Stimulated activated CD8-positive, alpha-beta memory T cell treated with anti-CD3 and anti-CD28 coated beads, Interleukin-4, amount 100 ng/mL, for 48 hours (primary cell): ENCODE measurements around the gene CCDC12.
"Not testable (repeated sequence)": the region's sequence is repeated elsewhere in the genome, so short reads cannot be mapped to it uniquely, and the experiment has no call there.

Experiments
- DNase-seq: peaks from one replicate; pipeline ENCODE4 v3.0.0-alpha.2; 2020

The CCDC12 gene

DNA sequence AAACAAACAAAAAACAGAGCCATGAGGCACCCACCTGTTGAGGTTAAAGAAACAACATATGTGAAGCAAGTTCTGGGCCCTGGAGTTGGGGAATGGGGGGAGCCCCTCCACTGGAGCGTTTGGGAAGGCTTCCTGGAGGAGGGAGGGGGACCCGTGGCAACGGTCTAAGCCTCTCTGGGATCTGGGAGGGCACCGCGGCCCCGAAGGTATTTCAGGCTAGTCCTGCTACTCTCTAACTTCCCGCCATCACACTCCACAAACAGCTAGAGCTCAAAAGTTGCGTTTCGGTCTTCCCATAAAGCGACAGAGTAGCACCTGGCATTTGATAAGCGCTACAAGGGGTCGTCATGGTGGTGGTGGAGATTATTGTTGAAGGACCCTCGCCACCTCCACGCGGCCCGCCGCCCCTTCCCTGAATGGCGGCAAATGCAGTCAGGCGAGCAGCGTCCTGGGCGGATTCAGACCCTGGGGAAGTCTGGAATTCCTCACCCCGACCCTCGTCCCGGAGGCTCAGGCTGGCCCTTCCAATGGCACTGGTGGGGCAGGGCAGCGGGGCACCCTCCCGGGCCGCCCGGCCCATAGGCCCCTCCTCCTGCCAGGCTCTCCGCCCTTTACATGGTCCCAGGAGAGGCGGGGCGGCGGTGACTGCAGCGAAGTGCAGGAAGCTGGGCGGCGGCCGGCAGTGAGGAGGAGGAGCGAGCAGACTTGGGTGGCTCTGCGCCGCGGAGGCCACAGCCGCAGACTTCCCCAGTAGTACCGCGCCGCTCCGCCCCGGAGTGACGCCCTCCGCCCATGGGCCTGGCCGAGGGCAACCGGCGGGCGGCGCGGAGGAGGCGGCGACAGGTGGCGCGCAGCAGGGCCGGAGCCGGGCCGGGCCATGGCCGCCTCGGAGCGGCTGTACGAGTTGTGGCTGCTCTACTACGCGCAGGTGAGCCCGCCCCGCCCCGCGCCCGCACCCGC is 2.7 kb upstream of the CCDC12 start, which contains the start of gene NBEAL2:
Gene NBEAL2, plus strand, starts transcription at position 682 of the 960 bp plus-strand sequence. Its CDS starts 196 bp downstream, at position 878.
- DNase-seq = peak; percentile 97

GRCh38 chr3:46978381-46978780 is 1.8 kb upstream of the CCDC12 start:
- no peak for DNase-seq

GRCh38 chr3:46977811-46978195 is 1.3 kb upstream of the CCDC12 start:
- no peak for DNase-seq

DNA sequence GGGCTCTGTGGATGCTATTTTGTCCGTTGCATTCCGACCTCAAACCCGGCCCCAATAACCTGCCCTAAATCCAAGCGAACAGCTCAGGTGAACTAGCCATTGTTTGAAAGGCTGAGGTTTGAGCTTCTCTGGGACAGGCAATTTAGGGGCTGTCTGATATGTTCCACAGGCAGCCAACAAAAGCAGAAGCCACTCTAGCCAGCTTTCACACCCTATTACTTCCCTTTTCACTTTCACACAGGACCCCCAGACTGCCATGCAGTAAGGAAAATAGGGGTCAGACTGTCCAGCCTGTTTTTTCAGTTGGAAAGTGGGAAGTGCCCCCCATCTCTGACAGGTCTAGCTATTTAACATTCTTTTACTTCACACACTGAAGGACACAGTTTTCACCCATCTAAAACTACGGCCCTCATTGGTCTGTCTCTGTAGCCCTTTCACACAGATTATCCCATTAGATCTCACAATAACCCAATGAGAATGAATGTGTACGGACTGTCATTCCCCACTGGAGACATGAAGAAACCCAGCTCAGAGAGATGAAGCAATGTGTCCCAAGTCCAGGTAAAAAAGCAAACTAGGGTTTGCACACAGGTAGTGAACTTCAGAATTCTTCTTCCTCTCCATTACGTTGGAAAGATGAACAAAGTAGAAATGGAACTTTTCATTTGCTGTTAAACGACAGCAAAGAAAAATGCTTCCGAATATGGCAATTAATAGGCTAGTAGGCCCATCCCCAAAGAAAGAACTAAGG is 1.9 kb downstream of the CCDC12 start:
- DNase-seq = no peak

GRCh38 chr3:46972396-46972795 is 4.1 kb downstream of the CCDC12 start:
- no peak for DNase-seq

DNA sequence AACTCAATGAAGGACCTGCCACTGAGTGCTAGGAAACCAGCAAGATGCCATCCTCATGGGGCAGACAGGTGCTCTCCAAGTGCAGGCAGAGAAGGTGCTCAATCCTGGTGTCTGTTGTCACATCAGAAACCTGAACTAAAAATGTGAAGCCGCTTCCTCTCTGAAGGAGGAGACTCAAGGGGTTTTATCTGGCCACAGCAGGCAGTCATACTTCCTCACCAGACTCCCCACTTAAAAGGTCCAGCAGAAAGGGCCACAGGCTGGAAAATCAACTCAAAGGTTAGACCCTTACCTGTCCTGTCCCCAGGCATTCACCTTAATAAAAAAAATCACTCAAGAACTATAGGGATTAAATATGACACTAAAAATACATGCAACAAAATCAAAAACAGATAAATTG is 4.8 kb downstream of the CCDC12 start:
- no peak for DNase-seq

GRCh38 chr3:46971151-46971550 is 5.4 kb downstream of the CCDC12 start:
- DNase-seq = no peak

GRCh38 chr3:46970391-46971091 is 6.0 kb downstream of the CCDC12 start:
- no peak for DNase-seq

DNA sequence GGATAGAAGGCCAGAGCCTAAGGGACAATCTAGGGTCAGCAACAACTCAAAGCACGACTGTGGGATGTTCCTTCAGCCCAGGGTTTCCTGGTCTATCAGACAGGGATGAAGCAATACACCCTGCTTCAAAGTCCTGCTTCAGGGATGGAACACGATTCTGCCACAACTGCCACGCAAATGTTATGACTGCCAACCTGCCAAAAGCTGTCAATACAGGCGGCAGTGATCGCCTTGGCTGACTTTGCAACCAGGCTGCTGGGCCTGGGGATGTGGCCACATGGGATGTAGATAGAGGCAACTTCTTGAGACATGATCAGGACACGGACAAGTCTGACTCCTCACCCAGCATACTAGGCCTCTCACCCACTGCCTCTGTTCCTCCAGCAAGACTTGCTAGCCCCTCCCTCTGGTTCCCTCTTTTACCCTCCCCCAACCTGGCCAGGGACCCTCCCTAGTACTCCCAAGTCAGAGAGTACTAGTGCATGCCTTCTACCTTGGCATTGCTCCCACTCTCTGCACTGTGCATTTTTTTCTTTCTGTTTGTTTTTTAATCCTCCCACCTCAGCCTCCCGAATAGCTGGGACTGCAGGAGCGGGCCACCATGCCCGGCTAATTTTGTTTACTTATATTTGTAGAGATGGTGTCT is 7.6 kb downstream of the CCDC12 start:
- no peak for DNase-seq

DNA sequence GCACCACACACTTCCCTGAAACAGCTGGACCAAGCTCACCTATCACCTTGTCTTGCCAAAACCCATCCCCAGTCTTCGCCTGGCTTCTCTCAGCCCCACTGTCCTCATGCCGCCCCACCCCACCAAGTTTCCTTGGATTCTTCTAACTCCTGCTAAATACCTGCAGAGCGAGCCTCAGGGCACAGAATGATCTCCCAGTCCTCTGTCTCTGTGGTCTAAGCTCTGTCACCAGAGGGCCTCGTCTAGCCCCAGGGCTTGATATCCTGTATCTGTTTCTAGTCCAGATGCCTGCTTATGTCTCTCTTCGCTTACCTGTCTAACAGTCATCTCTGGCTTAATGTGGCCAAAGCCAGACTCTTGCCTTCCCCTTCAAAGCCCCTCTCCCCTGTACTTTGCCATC is 9.7 kb downstream of the CCDC12 start:
- no peak for DNase-seq

DNA sequence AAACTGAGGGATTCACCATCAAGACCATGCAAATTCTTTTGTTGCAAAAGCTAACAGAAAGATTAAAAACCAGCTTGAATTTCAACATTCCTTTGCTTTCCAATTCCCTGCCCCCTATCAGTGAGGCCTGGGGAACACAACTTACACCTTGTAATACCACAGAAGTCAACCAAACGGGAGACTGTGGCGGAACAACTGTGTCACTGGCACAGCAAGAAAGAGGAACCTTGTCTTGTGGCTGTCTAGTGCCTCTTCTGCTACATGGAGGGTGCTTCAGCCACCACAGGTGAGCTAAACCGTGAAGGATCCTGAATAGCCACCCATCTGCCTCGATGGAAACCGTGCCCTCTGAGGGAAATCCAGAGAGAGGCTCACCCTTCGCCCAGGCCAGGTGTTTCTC is 11.4 kb downstream of the CCDC12 start:
- no peak for DNase-seq

GRCh38 chr3:46964038-46964590 is 12.4 kb downstream of the CCDC12 start:
- not testable (repeated sequence) for DNase-seq

GRCh38 chr3:46962990-46963389 is 13.6 kb downstream of the CCDC12 start:
- DNase-seq = no peak

- no peak for DNase-seq
Measured at GRCh38 chr3:46962427-46962826, 14.1 kb downstream of the CCDC12 start.

DNA sequence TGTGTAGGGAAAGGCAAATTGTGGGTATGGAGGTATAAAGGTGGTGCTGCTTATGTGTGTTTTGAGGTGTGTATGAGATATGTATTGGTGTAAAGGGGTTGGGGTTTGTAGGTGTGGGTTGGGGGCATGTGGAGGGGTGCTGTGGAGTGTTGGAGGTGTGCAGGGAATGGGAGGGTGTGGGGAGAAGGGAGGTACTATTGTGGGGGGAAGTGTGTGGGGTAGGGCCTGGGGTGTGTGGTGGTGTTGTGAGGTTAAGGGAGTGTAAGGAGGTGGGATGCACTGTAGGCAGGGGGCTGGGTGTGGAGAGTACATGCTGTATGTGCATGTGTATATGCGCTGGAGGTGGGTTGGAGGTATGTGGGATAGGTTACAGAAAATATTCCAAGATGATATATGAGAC is 15.7 kb downstream of the CCDC12 start:
- no peak for DNase-seq

DNA sequence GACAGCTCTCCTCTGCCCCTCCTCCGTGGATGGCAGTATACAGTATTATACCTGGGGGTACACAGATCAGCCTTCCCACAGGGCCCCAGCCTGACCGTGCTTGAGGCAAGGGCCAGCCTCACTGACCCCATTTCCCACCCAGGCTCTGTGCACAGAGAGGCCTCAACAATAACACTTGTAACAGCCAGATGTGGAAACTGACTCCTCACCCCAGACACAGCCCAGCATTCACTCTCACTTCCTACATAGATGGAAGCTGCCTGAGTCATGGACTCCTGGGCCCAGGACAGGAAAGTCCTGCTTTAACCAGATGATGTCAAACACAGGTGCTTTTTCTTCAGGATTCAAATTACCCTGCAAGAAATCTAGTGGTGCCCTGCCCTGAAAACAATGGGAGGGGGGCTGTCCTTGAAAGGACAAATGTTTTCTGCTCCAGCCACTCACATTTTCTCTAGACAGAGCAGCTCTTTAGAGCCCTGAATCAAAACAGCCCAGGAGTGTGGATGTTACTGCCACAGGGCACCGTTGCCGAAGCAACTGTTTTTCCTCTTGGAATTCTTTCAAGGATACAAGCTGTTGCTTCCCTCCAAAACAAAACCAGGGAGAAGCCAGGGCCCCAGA is 16.4 kb downstream of the CCDC12 start:
- DNase-seq = no peak

DNA sequence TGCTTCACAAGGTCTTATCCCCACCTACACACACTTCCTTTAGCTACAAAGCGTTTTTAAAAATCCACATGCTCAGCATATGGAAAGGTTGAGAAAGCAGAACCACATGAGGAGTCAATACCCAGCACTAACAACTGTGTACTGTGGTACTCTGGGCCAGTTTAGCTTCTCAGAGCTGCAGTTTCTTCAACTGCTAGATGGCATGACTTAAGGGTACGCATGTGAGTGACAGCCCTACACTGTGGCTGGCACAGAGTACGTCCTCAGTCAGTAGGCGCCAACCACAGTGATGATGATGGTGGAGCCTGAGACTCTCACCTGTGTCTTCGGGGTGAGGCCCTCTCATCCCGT is 17.4 kb downstream of the CCDC12 start:
- peak; percentile 69 for DNase-seq

GRCh38 chr3:46958467-46959160 is 17.9 kb downstream of the CCDC12 start:
- no peak for DNase-seq

DNA sequence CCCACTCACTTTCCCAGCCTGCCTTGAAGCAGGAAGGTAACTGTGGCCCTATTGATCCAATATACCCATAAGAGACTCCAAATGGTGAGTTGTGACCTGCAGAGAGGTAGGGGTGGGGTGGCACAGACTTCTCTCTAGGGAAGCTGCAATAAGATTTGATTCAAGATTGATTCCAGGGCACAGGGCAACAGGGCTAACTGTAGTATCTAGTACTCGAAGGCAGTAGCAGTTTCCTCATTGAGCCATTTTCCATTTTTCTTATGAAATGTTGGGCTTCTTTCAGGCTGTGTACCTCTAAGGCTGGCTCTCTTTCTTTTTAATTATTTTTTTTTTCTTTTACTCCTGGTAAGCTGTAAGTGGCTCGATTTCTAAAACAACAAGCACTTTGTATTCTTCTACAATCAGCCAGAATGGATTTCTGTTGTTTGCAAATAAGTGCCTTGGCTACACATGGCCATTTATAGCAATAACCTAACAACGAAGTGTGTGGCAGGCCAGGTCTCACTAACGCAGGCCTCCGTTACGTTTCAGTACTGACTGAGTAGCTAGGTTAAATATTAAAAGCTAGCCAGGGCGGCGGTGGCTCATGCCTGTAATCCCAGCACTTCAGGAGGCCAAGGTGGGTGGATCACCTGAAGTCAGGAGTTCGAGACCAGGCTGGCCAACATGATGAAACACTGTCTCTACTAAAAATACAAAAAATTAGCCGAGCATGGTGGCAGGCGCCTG is 19.3 kb downstream of the CCDC12 start:
- no peak for DNase-seq

- DNase-seq = no peak
Measured at GRCh38 chr3:46955801-46956259, 20.7 kb downstream of the CCDC12 start.

DNA sequence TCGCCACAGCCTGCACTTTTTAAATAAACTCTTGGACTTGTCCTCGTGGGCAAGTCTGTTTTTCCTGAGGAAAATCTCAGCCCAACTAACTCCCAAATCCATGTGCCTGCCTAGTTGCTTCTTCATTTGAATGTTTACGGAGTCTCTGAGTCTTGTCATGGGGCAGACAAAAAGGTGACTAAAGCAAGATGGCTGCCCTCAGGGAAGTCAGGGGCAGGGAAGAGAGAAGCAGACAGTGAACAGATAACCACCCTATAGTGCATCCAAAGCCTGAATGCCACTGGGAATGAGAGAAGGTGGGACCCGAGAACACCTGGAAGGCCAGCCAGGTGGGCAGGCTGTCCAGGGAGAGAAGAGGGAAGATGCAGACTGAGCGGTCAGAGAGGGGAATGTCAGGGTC is 21.4 kb downstream of the CCDC12 start:
- no peak for DNase-seq
